ENCODE measurements around the gene ZCWPW2.

DNA sequence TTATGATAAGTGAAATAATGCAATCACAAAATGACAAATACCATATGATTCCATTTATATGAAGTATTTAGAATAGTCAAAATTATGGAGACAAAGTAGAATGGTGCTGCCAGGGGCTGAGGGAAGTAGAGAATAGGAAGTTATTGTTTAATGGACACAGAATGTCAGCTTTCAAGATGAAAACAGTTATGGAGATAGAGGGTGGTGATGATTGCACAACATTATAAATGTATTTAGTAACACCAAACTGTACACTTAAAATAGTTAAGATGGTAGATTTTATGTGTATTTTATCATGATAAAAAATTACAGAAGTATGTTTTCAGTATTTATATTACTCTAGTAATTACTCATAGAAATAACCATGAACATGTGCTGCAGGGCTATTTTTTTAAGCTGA lies 100.9 kb downstream of the ZCWPW2 start:
- TF ChIP-seq, protein P1, sequence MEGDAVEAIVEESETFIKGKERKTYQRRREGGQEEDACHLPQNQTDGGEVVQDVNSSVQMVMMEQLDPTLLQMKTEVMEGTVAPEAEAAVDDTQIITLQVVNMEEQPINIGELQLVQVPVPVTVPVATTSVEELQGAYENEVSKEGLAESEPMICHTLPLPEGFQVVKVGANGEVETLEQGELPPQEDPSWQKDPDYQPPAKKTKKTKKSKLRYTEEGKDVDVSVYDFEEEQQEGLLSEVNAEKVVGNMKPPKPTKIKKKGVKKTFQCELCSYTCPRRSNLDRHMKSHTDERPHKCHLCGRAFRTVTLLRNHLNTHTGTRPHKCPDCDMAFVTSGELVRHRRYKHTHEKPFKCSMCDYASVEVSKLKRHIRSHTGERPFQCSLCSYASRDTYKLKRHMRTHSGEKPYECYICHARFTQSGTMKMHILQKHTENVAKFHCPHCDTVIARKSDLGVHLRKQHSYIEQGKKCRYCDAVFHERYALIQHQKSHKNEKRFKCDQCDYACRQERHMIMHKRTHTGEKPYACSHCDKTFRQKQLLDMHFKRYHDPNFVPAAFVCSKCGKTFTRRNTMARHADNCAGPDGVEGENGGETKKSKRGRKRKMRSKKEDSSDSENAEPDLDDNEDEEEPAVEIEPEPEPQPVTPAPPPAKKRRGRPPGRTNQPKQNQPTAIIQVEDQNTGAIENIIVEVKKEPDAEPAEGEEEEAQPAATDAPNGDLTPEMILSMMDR (IDR thresholded peaks at IDR 0.05), result no peak
- no peak for TF ChIP-seq ZFX (IDR thresholded peaks at IDR 0.05; ENCODE audit: borderline replicate concordance)
